ENCODE measurements around the gene SLC9A2.

- no peak for TF ChIP-seq CTCF (IDR thresholded peaks at IDR 0.05 in 4 of 5, conservative IDR thresholded peaks at IDR 0.05 in 1 of 5)
- no peak for TF ChIP-seq POLR2A (IDR thresholded peaks at IDR 0.05)
These were observed 123.9 kb downstream of the SLC9A2 start for GRCh38 chr2:102743259-102743658.

Measured in gastrocnemius medialis (tissue), 4 donors.